VCaP (cell line): ENCODE results near the gene PIGX.
"Not testable (repeated sequence)": the region's sequence is repeated elsewhere in the genome, so short reads cannot be mapped to it uniquely, and the experiment has no call there.

Source experiments
- H3K27ac ChIP-seq: fragments of 450-650 bp; 2 replicates; pipeline ENCODE4 v1.5.1; 2017
- TF ChIP-seq, protein P1 (sequence below): fragments of 450-650 bp; conservative IDR thresholded peaks from 2 replicates; pipeline ENCODE4 v1.5.1; 2017; ENCODE audit warnings: mild to moderate bottlenecking, moderate library complexity

PIGX gene

DNA sequence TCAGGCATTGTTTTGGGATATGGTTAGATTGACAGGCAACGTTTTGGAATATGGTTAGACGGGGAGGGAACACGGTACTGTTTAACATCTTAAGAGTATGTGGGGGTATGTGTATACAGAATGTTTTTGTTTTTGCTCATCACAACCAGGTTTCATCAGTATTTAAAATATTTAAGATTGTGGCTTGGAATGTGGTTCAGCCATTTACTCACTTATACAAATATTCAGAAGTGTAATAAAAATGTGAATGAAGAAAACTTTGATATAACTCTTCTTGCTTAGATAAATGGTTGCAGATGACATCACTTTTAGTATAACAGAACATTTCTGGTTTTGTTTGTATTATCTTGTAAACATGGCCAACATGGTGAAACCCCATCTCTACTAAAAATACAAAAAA lies 23.6 kb downstream of the PIGX start:
- H3K27ac ChIP-seq, result no peak overlapping the region
- TF ChIP-seq, protein P1, sequence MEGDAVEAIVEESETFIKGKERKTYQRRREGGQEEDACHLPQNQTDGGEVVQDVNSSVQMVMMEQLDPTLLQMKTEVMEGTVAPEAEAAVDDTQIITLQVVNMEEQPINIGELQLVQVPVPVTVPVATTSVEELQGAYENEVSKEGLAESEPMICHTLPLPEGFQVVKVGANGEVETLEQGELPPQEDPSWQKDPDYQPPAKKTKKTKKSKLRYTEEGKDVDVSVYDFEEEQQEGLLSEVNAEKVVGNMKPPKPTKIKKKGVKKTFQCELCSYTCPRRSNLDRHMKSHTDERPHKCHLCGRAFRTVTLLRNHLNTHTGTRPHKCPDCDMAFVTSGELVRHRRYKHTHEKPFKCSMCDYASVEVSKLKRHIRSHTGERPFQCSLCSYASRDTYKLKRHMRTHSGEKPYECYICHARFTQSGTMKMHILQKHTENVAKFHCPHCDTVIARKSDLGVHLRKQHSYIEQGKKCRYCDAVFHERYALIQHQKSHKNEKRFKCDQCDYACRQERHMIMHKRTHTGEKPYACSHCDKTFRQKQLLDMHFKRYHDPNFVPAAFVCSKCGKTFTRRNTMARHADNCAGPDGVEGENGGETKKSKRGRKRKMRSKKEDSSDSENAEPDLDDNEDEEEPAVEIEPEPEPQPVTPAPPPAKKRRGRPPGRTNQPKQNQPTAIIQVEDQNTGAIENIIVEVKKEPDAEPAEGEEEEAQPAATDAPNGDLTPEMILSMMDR, result no peak

DNA sequence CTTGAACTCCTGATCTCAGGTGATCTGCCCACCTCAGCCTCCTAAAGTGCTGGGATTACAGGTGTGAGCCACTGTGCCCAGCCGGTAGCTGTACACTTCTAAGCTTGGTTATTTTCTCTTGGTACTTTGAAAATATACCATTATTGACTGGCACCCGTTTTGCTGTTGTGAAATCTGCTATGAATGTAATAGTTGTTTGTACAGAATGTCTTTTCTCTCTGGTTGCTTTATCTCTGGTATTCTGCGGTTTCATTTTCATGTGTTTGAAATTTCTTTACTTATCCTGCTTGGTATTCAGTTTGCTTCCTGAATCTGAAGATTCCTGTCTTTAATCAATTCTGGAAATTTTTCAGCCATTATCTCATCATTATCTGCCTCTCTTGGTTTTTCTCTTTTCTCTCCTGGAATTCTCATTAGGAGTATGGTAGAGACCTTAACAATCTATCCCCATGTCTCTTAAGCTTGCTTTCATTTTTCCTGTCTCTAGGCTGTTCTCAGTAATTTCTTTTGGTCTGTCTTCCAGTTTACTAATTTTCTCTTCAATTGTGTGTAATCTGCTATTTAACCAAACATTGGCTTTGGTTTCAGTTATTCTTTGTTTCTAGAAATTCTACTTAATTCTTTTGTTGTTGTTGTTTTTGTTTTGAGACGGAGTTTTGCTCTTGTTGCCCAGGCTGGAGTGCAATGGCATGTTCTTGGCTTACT lies 24.6 kb downstream of the PIGX start:
- H3K27ac ChIP-seq, result no peak overlapping the region
- TF ChIP-seq, protein P1, result no peak

DNA sequence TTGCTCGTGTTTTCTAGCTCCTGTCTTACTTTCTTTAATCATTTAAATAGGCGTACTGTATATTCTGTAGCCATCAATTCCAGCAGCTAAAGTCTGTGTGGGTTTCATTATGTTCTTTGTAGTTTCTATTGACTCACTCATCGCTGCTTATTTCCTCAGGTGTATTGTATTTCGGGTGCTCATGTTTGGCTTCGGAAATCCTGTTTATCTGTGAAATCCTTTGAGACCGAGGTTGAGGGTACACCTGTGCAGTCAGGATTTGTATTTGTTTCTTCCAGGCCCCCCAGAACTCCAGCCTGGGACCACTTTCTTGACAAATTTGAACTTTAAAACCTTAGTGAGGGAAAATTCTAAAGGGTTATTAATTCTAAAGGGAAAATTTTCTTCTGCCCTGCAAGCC lies 25.5 kb downstream of the PIGX start:
- TF ChIP-seq, protein P1, result no peak
- H3K27ac ChIP-seq, result no peak overlapping the region

DNA sequence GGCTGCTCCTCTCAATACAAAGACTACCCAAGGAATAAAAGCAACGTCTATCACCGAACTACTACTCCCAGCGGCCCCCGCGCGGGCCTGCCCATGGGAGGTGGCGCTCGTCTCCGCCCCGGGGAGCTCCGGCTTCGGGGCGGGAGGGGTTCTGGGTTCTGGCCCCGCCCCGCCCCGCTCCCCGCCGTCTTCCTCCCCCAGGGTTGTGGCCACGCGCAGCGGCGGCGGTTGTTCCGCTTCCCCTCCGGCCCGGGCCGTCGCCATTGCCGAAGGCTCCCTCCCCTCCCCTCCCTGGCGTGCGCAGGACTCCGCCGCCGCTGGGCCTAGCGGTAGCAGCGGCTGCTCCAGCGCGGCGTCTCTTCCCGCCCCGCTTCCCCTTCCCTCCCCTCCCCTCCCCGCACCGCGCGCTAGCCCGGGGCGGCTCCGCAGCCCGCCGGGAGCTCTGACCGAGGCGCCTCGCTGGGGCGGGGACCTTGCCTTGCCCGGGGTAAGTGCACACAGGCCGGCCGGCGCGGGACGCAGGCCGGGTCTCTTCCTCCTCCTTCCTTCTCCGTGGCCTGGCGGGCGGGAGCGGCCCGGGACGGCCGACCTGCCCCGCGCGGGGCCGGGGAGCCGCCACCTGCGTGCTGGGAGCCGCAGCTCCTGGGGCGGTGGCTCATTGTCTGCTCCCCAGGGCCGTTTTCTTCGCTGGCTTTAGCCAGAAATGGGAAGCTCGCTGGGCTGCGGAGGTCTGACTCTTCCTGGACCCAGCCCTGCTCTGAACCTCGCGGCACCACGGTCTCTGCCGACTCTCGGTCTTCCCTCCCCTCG lies 27.7 kb downstream of the PIGX start, which contains the start of gene PAK2:
Gene PAK2 (plus strand): TSS at position 187 of the 810 bp plus-strand sequence. CDS start 42,790 bp downstream, outside the sequence.
- TF ChIP-seq, protein P1, result no peak
- peak within 1 kb of the TSS; percentile 97 for H3K27ac ChIP-seq

DNA sequence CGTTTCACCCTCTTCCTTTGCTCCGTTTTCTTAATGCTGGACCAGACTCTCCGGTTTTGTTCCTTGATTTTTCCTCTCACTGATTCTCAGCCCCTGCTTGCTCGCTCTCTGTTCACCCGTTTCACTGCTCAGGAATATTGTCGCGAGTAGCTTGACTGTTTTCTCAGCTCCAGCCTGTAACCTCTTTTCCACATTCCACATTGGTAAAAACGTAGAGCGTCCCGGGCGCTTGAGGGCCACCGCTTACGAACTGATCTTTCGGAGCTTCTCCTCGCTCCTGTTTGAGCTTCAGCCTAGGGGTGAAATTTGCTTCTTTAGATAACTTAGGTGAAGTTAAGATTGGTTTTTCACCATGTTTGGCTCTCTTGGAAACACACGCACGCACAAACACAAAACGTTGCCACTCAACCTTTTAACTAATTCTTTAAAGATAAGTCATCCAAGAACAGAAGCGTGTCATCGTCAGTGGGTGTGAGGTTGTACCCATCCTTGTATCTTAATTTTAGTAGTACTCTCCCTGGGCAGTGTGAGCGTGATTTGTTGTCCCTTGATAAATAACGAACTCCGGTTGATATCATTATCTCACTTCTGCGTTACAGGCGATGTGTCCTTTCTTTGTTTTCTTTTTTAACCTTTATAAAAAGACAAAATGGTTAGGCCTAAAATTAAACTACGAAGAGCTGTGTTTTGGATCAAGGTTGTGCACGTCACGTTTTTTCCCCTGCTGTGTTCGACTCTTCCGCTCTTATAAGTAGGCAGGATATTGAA lies 28.5 kb downstream of the PIGX start:
- TF ChIP-seq, protein P1, result no peak
- H3K27ac ChIP-seq, result peak overlapping the region; percentile 97

DNA sequence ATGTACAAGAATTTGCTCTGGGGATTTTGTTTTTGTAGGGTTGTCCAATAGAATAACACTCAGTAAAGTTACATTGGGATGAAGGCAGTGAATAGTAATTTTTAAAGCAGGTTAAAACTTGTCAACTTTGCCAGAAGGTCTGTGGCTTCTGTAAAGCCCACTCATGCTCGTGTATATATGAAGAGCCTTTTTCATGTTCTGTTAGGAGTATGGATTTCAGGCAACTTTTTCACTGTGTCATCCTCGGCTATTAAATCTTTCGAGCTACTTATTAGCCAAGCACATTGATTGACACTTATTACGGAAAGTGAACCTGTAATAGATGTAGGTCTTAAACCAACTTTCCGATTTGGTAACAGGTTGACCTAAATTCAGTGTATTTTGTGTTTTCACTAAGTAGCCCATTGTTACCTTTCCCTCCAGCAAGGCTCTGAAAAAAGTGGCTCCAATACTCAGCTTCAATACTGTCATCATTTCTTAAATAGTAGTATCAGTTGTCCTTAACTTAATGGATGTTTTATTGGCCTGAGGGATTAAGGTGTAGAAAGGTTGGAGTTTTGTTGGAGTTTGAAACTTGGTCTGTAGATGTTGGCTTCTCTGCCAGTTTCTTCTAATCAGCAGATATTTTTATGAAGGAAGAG lies 29.2 kb downstream of the PIGX start:
- H3K27ac ChIP-seq, result peak overlapping the region; percentile 97

DNA sequence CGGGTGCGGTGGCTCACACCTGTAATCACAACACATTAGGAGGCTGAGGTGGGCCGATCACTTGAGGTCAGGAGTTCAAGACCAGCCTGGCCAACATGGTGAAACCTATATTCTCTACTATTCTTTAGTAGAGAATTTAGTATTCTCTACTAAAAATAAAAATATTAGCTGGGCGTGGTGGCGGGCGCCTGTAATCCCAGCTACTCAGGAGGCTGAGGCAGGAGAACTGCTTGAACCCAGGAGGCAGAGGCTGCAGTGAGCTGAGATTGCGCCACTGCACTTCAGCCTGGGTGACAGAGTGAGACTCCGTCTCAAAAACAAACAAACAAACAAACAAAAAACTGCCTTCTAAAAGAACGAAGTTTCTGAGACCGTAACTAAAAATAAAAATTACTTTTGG lies 31.4 kb downstream of the PIGX start:
- H3K27ac ChIP-seq, result not testable (repeated sequence)

More for the DNA sequence above, 29.2 kb downstream of the PIGX start:
- TF ChIP-seq, protein P1, result no peak
